NCI-H1930 (cell line): Measurements from ENCODE around the gene POLR1F.
"Not testable (repeated sequence)": the region's sequence is repeated elsewhere in the genome, so short reads cannot be mapped to it uniquely, and the experiment has no call there.

Experiments
- DNase-seq, 2 experiments: peaks; one replicate each; lab custom pipeline; 2025; lab: John Stamatoyannopoulos, UW

Gene POLR1F, protein sequence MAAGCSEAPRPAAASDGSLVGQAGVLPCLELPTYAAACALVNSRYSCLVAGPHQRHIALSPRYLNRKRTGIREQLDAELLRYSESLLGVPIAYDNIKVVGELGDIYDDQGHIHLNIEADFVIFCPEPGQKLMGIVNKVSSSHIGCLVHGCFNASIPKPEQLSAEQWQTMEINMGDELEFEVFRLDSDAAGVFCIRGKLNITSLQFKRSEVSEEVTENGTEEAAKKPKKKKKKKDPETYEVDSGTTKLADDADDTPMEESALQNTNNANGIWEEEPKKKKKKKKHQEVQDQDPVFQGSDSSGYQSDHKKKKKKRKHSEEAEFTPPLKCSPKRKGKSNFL

GRCh38 chr7:19708397-19709248 is at the start of gene POLR1F:
Gene POLR1F, minus strand, starts transcription at chr7:19709037. Its CDS starts 21 bp downstream, at chr7:19709016.
- DNase-seq, result peak; percentile 90 to 95

DNA sequence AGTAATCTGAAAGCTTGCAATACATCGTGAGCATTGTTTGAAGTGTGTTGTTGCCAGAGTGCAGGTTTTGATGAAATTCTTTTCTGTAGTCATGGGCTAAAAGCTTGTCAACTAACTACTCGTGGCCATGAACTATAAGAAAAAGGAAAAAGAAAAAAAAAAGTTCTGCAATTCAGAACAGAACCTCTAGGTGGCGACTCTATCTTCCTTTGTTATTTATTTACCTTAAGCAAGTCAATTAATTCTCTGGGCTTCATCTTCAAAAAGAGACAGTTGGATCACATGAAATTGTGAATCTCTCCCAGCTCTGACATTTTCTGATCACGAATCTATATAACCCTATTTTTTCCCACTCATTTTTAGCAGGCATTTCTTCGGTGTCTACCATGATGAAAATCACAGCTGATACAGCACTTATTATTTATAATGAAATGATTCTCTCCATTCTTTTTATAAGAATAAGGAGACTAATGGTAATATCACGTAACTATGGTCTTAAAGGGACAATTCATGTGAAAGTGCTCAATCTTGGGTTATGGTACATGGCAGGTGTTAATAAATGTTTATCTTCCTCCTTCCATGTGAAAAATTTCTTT is 45.8 kb upstream of the POLR1F start:
- DNase-seq, result no peak

GRCh38 chr7:19752020-19752419 is 43.2 kb upstream of the POLR1F start:
- no peak for DNase-seq

DNA sequence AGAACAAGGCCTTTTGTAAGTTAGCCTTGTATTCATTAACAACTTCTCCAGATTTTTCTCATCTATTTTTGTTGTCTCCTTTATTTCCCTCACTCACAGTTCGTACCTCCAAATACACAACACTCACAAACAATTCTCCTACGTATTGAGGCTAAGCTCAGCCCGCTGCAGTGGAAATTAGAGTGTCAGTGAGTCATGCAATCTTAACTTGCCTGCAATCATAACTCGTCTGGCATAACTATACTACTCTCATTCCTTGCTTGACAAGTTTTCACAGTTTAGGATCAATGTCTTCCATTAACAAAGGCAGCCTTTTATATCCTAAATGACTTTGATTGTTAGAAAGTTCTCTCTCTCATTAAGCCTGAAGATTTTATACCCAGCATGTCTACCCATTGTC is 40.8 kb upstream of the POLR1F start:
- DNase-seq, result no peak

DNA sequence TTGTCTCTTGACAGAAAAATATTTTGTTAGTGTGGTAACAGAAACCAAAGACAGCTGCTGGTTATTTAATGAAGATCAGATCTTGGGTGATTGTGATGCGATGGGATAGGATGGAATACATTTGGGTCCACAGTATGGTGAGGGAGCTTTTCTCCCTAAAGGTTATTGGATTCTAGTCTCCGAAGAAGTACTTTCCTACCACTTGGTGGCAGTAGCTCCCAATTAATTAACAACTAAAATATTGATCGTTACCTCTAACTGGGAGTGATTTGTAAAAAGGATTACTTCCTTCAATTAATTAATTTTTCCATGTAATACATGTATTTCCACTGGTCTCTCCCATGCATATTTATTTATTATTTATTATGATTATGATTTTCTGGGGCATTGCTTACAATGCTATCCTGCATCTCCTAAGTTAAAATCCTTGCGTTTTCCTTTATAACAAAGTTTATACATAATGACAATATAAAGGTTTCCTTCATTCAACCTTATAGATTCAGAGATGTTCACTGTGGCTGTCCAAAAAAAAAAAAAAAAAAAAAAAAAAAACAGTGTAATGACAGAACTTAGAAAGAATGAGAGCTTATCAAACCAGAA is 39.0 kb upstream of the POLR1F start:
- peak; percentile 16 to 35 for DNase-seq

- no peak for DNase-seq
Observed at GRCh38 chr7:19744075-19744474, 35.2 kb upstream of the POLR1F start.

GRCh38 chr7:19728716-19729115 is 19.9 kb upstream of the POLR1F start:
- no peak for DNase-seq

DNA sequence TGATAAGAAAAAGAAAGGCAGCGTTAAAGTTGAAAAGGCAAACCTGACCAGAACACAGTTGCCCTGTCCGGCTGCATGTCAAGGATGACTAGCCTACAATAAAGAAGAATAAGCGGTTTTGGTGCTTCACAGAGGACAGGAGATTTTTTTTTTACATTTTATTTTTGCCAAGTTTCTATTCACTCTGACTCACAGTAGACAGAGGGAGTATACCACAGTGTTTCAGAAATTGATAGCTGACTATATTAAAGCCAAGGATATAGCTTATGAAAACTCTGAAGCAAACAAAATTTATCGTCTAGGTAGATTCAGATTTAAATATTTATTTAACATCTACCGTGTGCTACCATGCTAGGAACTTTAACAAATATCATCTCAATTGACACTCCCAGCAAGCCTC is 16.9 kb upstream of the POLR1F start:
- no peak for DNase-seq

DNA sequence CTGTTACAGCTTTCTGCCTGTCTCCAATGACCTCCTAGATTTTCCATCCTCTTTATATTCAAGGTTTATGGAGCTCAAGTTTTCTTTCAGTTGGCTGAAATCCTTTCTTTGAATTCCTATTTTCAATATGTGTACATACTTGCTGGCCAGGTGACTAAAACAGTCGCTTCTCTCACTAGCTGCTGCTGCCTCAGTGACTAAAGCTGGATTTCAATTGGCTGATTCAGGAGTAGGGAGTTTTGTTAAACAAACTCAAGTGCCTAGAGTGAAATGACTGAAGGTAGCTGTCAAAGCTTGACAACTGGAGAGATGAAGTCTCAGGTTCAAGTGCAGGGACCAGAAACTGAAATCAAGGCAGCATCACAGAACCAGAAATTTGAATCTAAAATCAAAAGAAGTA is 6.7 kb upstream of the POLR1F start:
- DNase-seq, result no peak

DNA sequence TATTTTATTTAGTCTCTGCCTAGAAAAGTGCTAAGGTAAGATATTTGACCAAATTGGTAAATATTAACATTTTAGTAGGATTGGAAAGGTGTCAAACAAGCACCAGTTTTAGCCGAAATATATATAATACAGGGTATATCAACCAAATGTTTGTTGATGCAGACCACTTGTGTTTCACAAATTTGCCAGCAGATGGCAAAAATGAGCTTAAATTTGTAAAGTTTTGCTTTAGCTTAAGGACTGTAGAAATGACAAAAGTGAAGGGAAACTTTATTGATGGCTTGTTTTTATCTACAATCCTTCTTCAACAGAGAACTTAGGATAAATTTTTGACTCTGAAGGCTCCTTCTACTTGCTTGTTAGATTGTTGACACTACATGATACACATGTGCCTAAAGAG is 4.8 kb upstream of the POLR1F start:
- DNase-seq, result peak in 1 of 2 experiments; percentile 7

- no peak for DNase-seq
Observed at GRCh38 chr7:19709249-19709578, 377 bp upstream of the POLR1F start.

DNA sequence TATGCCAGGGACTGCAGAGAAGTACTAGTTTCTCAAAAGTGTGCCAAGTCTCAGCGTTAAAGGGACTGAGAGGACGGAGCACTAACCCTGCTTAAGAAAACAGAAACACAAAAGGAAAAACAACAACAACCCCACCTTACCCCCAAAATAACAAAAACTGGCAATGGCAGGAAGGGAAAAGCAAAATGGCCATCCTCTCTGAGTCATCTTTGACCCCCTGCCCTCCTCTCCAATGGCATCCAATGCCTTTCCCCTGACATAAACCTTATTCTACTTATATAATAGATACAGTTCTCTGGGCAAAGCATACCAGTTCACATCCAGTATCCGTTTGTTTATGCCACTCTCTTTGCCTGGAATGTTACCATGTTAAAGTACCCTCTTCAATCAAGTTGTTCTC is 1.6 kb downstream of the POLR1F start:
- DNase-seq, result no peak

GRCh38 chr7:19705663-19706062 is 3.2 kb downstream of the POLR1F start:
- DNase-seq, result no peak

DNA sequence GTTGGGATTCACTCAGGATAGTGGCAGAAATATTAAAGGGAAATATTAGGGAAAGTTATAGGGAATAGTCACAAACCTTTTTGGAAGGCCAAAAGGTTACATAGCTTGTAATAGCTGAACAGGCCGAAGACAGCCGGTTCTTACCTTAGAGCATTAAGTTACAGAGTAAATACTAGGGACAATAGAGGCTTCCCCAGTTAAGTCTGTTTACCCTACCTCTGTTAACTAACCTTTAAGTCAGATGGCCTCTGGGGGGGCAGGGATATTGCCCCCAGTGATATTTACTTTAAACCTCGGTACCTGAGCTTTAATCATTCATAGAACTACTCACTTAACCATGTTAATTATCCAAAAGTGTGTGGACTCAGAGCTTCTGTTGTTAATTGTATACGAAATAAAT is 7.4 kb downstream of the POLR1F start:
- DNase-seq, result no peak

- no peak for DNase-seq
Observed at GRCh38 chr7:19700936-19701335, 7.9 kb downstream of the POLR1F start.

GRCh38 chr7:19698331-19698730 is 10.5 kb downstream of the POLR1F start:
- no peak for DNase-seq

DNA sequence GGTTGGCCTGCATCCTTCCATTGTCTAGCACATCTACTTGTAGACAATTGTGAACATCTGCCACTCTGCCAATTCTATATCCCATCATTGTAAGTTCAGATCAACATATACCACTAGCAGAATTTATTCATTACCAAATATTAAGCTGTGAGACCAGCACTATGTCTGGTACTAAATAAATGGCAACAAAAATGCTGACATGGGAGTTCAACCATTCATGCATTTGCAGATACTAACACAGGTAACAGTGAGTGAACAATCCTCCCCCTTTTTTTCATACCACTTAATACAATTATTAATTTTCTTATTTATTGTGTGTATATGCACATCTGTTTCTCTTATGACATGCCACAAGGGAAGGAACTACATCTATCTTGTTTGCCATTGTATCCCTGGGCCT is 11.9 kb downstream of the POLR1F start:
- no peak for DNase-seq

DNA sequence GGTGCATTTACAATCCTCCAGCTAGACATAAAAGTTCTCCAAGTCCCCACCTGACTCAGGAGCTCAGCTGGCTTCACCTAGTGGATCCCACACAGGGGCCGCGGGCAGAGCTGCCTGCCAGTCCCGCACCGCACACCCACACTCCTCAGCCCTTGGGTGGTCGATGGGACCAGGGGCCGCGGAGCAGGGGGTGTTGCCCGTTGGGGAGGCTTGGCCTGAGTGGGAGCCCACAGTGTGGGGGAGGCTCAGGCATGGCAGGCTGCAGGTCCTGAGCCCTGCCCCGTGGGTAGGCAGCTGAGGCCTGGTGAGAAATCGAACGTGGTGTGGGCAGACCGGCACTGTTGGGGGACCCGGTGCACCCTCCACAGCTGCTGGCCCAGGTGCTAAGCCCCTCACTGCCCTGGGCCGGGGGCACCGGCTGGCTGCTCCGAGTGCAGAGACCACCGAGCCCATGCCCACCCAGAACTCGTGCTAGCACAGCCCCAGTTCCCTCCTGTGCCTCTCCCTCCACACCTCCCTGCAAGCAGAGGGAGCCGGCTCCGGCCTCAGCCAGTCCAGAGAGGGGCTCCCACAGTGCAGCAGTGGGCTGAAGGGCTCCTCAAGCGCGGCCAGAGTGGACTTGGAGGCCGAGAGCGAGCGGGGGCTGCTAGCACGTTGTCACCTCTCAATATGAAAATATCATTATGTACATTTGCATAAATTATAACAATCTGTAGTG is 16.6 kb downstream of the POLR1F start:
- DNase-seq, result no peak

DNA sequence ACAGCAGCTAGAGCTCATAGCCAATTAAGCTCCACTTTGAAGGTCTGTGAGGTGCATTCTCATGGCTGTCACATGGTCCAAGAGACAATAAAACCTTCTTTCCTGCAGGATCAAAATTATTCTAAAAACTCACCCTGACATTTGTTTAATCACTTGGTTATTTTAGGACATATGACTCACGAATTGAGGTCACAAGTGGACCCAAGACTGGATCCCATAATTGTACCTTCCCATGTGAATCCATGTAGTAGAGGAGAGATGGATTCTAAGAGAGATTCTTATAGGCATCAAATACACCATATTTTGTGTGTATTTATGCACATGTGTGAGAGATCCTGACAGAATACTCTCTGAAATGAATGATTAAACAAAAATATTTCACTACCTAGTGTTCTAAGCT is 18.1 kb downstream of the POLR1F start:
- DNase-seq, result no peak

GRCh38 chr7:19689130-19689529 is 19.7 kb downstream of the POLR1F start:
- DNase-seq, result not testable (repeated sequence)

GRCh38 chr7:19681596-19681995 is 27.2 kb downstream of the POLR1F start:
- no peak for DNase-seq

- no peak for DNase-seq
Observed at GRCh38 chr7:19677180-19677579, 31.7 kb downstream of the POLR1F start.
